Measurements from ENCODE around the gene CENPF.

DNA sequence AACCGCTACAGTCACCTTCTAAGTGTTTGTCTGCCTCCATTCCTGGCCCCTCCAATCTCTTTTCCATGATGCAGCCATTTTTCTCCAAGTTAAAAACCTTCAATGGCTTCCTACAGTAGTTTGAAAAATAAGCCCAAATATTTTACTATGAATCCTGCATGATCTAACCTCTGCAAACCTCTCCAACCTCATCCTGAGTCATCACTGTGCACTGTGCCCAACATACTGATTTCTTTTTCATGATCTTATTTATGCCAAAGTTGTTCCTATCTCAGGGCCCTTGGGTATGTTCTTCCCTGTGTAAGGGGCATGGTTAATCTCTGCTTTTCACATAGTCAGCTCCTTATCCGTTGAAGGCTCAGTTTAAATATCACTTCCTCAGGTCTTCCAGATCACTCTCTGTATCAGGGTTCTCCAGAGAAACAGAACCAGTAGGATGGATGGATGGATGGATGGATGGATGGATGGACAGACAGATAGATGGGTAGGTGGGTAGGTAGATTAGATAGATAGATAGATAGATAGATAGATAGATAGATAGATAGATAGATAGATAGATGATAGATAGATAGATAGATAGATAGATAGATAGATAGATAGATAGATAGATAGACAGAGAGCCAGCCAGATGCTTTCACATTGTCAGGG lies 33.5 kb upstream of the CENPF start:
- TF ChIP-seq, protein P1, sequence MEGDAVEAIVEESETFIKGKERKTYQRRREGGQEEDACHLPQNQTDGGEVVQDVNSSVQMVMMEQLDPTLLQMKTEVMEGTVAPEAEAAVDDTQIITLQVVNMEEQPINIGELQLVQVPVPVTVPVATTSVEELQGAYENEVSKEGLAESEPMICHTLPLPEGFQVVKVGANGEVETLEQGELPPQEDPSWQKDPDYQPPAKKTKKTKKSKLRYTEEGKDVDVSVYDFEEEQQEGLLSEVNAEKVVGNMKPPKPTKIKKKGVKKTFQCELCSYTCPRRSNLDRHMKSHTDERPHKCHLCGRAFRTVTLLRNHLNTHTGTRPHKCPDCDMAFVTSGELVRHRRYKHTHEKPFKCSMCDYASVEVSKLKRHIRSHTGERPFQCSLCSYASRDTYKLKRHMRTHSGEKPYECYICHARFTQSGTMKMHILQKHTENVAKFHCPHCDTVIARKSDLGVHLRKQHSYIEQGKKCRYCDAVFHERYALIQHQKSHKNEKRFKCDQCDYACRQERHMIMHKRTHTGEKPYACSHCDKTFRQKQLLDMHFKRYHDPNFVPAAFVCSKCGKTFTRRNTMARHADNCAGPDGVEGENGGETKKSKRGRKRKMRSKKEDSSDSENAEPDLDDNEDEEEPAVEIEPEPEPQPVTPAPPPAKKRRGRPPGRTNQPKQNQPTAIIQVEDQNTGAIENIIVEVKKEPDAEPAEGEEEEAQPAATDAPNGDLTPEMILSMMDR (IDR thresholded peaks at IDR 0.05; ENCODE audit: poor library complexity, severe bottlenecking): no peak
- TF ChIP-seq EZH2 (IDR thresholded peaks at IDR 0.05; ENCODE audit: borderline replicate concordance, insufficient read depth, low read length, poor library complexity, severe bottlenecking) (no peak), MXI1 (conservative IDR thresholded peaks at IDR 0.05; ENCODE audit: poor library complexity, severe bottlenecking) (no peak), EP300 (conservative IDR thresholded peaks at IDR 0.05; ENCODE audit: poor library complexity, severe bottlenecking) (no peak), RAD21 (conservative IDR thresholded peaks at IDR 0.05) (no peak)
- TF ChIP-seq, protein P2, sequence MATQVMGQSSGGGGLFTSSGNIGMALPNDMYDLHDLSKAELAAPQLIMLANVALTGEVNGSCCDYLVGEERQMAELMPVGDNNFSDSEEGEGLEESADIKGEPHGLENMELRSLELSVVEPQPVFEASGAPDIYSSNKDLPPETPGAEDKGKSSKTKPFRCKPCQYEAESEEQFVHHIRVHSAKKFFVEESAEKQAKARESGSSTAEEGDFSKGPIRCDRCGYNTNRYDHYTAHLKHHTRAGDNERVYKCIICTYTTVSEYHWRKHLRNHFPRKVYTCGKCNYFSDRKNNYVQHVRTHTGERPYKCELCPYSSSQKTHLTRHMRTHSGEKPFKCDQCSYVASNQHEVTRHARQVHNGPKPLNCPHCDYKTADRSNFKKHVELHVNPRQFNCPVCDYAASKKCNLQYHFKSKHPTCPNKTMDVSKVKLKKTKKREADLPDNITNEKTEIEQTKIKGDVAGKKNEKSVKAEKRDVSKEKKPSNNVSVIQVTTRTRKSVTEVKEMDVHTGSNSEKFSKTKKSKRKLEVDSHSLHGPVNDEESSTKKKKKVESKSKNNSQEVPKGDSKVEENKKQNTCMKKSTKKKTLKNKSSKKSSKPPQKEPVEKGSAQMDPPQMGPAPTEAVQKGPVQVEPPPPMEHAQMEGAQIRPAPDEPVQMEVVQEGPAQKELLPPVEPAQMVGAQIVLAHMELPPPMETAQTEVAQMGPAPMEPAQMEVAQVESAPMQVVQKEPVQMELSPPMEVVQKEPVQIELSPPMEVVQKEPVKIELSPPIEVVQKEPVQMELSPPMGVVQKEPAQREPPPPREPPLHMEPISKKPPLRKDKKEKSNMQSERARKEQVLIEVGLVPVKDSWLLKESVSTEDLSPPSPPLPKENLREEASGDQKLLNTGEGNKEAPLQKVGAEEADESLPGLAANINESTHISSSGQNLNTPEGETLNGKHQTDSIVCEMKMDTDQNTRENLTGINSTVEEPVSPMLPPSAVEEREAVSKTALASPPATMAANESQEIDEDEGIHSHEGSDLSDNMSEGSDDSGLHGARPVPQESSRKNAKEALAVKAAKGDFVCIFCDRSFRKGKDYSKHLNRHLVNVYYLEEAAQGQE (IDR thresholded peaks at IDR 0.05; ENCODE audit: borderline replicate concordance): no peak

All from neural cell (in vitro differentiated cells).